ENCODE measurements around the gene BEST1.

BEST1 gene

GRCh38 chr11:61969838-61970662, 19.9 kb downstream of the BEST1 start:
- DNase-seq (ENCODE audit: low read depth): no peak
- TF ChIP-seq CTCF (IDR thresholded peaks at IDR 0.05; ENCODE audit: low read depth, low read length, missing control alignments): no peak
- no peak overlapping the region for H3K4me3 ChIP-seq (ENCODE audit: low read depth, low read length)
- in situ Hi-C loops (cut with HindIII; ENCODE audit: low sequenced_read_pairs): no loop called here

GRCh38 chr11:61971248-61972111, 21.3 kb downstream of the BEST1 start:
- DNase-seq (ENCODE audit: low read depth): peak; percentile 97
- TF ChIP-seq CTCF (IDR thresholded peaks at IDR 0.05; ENCODE audit: low read depth, low read length, missing control alignments): no peak
- in situ Hi-C loops (cut with HindIII; ENCODE audit: low sequenced_read_pairs): no loop called here
- no peak overlapping the region for H3K4me3 ChIP-seq (ENCODE audit: low read depth, low read length)

- DNase-seq (ENCODE audit: low read depth): peak; percentile 79
- no peak overlapping the region for H3K4me3 ChIP-seq (ENCODE audit: low read depth, low read length)
- TF ChIP-seq CTCF (IDR thresholded peaks at IDR 0.05; ENCODE audit: low read depth, low read length, missing control alignments): no peak
- in situ Hi-C loops (cut with HindIII; ENCODE audit: low sequenced_read_pairs): no loop called here
These were observed 22.0 kb downstream of the BEST1 start for GRCh38 chr11:61972112-61972671.

- no peak overlapping the region for H3K4me3 ChIP-seq (ENCODE audit: low read depth, low read length)
- no peak for DNase-seq (ENCODE audit: low read depth)
- in situ Hi-C loops (cut with HindIII; ENCODE audit: low sequenced_read_pairs): no loop called here
- TF ChIP-seq CTCF (IDR thresholded peaks at IDR 0.05; ENCODE audit: low read depth, low read length, missing control alignments): no peak
These were observed 22.7 kb downstream of the BEST1 start for GRCh38 chr11:61972672-61973475.

- in situ Hi-C loops (cut with HindIII; ENCODE audit: low sequenced_read_pairs): no loop called here
- no peak overlapping the region for H3K4me3 ChIP-seq (ENCODE audit: low read depth, low read length)
- TF ChIP-seq CTCF (IDR thresholded peaks at IDR 0.05; ENCODE audit: low read depth, low read length, missing control alignments): no peak
- DNase-seq (ENCODE audit: low read depth): no peak
These were observed 23.5 kb downstream of the BEST1 start for GRCh38 chr11:61973476-61974162.
